Activated CD4-positive, alpha-beta T cell treated with anti-CD3 and anti-CD28 coated beads for 4 hours (primary cell): ENCODE results near the gene KRTAP19-6.
"Not testable (repeated sequence)": the region's sequence is repeated elsewhere in the genome, so short reads cannot be mapped to it uniquely, and the experiment has no call there.

Experiments used
- DNase-seq, 2 donors: peaks; one replicate each; pipeline ENCODE4 v3.0.0-alpha.2; 2020

Gene KRTAP19-6, protein sequence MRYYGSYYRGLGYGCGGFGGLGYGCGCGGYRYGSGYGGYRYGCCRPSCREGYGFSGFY

DNA sequence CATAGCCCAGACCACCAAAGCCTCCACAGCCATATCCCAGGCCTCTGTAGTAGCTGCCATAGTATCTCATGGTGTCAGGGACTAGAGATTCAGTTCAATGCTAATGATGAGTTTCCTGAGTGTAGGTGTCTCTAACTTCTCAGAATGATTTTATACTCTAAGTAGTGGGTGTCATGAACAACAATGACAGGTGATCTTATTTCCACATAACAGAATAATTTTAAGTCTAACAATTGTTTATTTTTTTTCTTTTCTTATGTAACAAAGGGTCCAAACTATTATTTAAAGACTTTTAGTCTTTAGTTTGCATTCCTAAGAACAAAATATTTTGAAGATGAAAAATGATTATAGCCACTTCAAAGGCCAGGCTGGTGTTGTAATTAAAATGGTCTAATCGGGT lies at the start of gene KRTAP19-6:
TSS of gene KRTAP19-6 (minus strand) at position 101 of the 400 bp plus-strand sequence. CDS start at position 70, 31 bp downstream.
- DNase-seq = no peak

DNA sequence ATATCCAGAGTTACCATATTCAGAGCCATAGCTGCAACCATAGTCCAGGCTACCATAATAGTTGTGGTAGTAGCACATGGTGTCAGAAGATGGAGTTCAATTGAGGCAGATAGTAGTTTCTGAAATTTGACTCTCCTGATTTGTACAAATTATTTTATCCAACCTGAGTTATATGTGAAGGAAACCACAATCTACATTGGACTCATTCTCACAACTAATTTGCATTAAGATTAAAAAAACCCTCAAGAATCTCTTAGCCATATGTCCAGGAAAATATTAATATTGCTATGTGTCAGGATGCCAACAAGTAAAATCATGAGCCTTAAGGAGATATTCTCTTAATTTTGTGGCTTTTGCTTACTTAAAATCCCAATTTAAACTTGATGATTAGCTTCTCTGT lies 48.6 kb upstream of the KRTAP19-6 start, which contains the start of gene KRTAP22-2:
TSS of gene KRTAP22-2 (minus strand) at position 101 of the 400 bp plus-strand sequence.
- DNase-seq = no peak

DNA sequence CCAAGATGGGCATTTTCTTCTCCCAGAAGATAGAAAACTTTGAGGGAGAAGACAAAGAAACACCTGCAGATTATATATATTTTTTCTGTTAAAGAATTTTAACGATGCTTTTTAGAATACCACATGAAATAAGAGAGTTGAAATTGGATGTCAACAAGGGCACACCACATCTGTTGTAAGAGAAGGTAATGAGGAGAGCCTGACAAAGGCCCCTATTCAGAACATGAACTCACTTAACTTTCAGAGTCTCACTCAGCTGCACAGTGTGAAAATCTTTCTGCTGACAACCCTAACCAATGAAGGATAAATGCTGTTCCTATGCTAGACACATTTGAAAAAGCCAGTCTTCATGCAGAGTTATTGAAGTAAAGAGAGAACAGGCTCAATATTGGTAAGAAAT lies 41.2 kb upstream of the KRTAP19-6 start:
- no peak for DNase-seq

DNA sequence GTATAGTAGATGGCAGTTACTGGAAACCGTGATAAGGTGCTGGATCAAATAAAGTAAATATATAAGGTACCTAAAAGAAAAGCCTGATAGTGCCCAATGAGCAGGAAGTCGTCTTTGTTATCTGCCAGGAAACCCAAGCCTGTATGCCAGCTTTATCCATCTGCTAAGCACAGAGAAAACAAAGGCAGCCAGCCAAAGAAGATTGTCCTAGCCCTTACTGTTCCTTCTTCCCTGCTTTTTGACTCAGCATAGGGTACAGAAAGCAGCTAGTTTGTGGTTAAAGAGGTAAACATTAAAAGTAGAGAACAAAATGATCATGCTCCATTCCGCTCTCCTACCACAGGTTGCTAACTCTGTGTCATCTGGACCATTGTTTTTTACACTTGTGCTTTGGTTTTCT lies 38.5 kb upstream of the KRTAP19-6 start:
- no peak for DNase-seq

DNA sequence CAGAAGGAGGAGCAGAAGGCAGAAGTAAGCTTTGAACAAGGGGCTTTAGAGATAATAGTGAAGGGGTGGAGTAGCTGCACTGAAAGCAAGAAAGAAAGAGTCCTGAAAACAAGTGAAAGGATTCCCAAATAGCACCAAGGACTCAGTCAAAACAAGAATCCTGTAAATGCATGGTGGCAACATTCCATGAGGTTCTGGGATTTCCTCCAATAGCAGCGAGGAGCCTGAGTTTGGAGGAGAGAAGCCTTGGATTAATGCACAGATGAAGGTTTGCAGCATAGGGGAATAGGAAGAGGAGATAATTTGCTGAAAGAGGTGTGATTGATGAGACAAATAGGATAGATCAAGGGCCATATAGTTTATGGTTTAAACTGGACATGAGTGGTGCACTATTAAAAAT lies 37.7 kb upstream of the KRTAP19-6 start:
- DNase-seq = no peak

DNA sequence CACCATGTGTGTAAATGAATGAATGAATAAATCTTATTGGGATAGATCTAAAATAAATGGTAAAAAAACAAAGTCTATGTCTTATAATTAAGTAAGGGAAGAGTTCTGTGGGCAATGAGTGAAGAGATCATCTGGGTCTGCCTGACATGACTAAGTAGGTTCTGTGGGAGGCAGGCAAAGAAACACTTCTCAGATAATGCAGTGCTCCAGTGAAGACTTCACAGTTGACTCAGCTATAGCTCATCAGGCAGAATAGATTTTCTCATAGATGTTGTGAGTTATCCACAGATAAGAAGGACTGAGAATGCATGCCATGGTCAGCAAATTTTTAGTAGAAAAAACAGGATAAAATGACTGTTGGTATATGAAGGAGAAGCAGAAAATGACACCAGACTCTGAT lies 36.1 kb upstream of the KRTAP19-6 start:
- no peak for DNase-seq

DNA sequence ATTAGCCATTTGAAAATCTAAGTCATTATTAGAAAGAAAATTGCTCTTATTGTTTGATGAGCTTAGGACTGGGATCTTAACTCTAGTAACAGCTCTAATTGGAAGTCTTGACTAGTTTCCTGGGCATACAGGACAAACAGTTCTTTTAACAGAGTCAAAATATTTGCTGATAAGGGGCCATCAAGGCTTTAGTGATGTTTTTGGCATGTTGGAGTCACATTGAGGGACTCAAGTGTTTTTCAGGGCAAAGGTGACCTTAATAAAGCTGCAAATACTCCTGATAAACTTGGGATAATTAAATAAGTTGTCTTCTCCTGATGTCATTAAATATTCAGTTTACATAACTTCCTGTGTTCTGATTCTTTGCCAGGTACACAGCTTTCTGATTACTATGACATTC lies 26.0 kb upstream of the KRTAP19-6 start:
- DNase-seq = no peak

DNA sequence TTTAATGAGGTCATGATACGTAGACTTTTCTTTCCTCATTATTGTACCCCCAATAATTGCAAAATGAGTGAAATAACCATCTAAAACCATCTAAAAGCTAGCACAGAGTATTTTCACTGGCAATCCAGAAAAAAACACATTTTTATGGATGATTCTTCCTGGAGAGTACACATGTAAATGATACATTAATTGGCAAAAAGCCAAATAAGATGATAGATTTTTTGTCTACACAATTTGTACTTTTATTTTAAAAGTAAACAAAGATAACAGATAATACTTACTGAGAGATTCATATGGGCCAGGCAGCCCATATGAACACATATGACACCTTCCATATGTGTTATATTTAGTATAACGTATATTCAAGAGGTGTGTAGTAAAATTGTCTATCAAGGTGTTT lies 22.0 kb upstream of the KRTAP19-6 start:
- DNase-seq = no peak

DNA sequence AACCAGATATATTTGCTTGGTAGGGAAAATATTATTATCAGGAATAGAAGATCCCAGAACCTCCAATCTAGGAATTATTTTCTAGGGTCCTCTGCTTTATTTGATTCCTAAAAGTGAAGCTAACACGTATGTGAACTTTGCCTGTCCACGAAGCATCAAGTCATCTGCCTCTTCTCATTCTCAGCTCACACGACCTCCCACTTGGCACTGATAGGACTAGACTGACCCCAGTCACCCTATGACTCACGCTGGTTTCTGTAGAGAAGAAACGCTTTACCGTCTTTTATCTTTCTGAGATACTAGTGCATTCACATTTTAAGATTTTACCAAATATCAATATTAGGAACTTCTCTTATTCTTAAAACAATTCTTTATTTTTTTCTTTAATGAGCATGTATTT lies 21.4 kb upstream of the KRTAP19-6 start:
- DNase-seq = no peak

DNA sequence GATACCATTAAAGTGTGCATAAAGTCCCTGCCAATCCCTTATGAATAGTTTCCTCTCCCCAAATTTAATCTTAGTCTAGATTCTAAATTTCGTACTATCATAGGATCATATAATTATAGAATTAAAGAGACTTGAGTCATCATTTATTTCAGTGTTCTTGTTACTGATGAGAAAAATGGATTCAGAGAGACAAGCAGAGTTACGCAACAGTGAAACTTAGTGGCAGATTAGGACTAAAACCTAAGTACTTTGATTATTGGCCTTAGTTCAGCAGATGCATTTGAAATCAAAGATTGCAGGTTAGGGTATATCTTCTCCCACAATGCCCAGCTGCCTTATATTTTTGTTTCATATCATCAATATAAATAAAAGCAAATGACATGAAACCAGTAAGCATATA lies 20.3 kb upstream of the KRTAP19-6 start:
- DNase-seq = no peak

DNA sequence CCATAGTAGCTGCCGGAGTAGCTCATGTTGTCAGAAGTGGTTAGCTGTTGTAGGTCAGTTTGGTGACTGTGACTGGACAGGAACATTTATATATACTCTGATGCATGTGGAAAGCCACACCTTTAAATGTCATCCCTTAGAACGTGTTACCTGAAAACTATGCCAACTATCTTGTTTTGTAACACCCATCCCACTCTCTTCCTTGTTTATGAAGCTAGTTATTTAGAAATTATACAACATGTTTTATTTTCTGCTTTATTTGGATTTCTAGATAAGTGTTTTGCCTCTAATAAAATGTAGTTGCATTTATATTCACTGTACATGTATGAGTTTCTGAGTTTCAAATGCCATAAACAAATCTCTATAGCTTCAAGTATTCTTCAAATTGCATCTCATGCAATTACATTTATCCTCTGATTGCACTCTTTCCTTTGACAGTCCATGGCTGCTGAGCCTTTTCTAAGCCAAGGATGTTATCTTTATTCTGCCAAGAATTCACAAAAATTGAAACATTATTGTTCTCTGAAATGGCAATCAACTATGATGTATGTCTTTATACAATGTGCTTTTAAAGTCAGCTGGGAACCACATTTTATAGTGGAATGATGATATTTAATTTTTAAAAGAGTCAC lies 19.7 kb upstream of the KRTAP19-6 start, which contains the start of gene KRTAP19-7:
TSS of gene KRTAP19-7 (minus strand) at position 51 of the 632 bp plus-strand sequence. CDS start at position 26, 25 bp downstream.
- DNase-seq = no peak

DNA sequence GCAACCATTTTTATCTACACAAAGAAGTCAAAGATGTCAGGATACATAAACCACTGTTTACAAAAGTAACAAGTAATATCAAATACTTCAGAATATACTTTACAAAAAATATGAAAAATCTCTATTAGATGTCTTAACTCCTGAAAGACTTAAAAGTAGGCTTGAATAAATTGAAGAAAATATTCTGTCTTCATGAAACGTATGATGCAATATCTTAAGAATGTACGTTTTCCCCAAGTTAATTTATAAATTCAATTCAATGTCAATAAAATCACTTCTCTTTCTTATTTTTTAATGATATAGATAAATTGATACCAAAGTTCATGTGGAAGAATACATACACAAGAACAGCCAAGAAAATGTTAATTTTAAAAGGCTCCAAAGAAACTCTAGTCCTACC lies 13.4 kb upstream of the KRTAP19-6 start:
- DNase-seq = no peak

DNA sequence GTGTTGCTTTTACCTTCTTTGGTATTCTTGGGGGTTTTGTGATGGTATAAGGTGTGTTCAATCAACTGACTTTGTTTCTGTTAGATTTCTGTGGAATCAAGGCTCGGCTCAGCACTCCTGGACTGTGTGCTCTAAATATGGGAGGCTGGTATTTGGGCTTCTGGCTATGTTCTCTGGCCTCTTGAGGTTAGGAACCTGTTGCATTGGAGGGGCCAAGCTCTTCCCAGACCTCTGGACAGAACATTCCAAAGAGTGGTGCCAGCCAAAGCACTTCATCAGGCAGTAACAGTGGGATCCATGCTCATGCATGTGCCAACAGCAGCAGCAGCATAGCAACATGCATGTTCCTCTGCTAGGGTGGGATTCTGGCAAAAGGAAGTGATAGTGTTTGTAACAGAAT lies 11.1 kb upstream of the KRTAP19-6 start:
- DNase-seq = no peak

DNA sequence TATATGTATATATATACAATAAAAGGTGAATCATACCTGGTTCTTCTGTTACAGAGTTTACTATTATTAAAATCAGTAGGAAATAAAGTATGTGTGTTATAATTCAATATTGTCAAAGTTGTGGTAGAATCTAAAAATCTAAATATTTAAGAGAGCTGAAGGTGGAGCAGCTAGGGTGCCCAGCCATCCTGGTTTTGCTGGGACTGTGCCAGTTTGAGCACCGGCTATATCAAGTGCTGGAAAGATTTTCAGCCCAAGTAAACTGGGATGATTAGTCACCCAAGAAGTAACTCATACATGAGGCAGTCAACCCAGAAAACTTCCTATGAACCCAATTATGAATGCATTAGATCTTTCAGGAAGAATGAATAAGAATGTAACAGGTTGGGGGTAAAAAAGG lies 22.8 kb downstream of the KRTAP19-6 start:
- no peak for DNase-seq

DNA sequence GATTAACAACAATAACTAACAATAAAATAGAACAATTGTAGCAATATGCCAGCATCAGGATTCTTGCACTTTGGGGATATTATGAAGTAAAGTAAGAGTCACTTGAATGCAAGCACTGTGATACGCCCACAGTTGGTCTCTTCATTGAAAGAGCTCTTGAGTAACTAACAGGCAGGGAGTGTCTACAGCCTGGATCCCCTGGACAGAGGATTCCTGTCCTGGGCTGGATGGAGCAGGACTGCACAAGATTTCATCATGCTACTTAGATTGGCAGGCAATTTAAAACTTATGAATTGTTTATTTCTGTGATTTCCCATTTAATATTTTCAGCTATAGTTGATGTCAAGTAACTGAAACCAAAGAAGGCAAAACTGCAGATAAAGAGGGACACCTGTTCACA lies 26.0 kb downstream of the KRTAP19-6 start:
- no peak for DNase-seq

DNA sequence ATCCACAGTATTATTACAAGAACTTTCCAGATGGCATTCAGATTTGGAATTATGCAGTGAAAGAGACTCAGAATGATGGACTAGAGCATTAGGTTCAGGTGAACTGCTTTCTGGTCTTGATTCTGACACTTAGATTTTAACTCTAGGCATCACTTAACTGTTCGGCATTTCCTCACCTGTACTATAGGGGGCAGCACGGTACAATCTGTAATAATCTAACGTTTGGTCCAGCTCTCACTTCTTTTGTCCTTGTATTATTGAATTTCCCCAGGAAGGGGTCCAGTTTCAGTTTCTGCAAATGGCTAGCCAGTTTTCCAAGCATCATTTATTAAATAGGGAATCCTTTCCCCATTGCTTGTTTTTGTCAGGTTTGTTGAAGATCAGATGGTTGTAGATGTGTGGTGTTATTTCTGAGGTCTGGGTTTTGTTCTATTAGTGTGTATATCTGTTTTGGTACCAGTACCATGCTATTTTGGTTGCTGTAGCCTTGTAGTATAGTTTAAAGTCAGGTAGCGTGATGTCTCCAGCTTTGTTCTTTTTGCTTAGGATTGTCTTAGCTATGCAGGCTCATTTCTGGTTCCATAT lies 36.0 kb downstream of the KRTAP19-6 start:
- not testable (repeated sequence) for DNase-seq

DNA sequence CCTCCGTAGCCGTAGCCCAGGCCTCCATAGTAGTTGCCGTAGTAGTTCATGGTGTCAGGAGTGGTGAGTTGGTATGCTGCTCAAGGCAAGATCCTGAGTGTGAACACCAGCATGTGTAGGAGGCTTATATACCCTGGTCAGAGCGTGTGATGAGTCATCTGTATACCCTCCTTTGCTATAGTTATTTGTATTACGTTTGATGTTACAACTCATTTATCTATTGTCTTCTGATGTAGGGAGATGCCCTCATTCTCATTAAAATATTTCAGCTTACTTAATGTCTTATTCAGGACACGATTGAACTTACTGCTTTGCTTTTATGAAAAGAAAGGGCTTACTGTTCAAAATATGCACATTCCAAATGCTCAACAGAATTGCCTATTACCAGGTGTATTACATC lies 39.6 kb downstream of the KRTAP19-6 start, which contains the start of gene KRTAP19-5:
TSS of gene KRTAP19-5 (minus strand) at position 101 of the 400 bp plus-strand sequence. CDS start at position 50, 51 bp downstream.
- DNase-seq = no peak

DNA sequence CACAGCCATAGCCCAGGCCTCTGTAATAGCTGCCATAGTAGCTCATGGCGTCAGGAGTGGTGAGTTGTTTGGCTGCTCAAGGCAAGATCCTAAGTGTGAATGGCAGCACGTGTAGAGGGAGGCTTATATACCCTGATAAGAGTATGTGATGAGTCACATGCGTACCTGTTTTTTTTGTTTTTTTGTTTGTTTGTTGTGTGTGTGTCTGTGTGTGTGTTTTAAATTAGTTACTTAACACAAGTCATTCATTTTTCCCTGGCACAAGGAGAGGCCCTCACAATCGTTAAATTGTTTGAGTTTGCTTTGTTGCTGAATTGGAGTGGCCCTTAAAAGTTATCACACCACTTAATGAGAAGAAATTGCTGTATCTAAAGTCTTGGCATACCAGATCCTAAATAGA lies 44.6 kb downstream of the KRTAP19-6 start, which contains the start of gene KRTAP19-4:
TSS of gene KRTAP19-4 (minus strand) at position 101 of the 400 bp plus-strand sequence. CDS start at position 46, 55 bp downstream.
- DNase-seq = no peak

DNA sequence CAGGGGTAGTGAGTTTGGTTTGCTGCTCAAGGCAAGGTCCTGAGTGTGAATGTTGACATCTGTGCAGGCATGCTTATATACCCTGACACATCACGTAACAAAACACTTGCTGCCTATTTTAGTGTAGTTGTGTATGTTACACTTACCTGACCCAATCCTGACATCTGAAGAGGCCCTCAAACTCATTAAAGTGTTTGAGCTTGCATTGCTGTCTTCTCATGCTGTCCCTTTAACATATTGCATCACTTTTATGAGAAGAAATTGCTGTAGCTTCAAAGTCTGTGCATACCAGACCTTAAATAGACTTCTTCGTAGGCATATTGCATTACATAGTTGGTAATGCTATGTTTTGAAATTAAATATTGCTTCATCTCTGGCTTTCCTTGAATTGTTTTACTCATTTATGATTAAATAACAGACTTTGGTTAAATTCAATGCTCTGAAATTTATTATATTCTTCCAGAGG lies 49.7 kb downstream of the KRTAP19-6 start, which contains the start of gene KRTAP19-3:
TSS of gene KRTAP19-3 (minus strand) at position 51 of the 466 bp plus-strand sequence. CDS start 56 bp downstream, outside the sequence.
- no peak for DNase-seq
